Glutamatergic neuron (in vitro differentiated cells): ENCODE results near the gene SLX4IP. TPM values are rescaled to one million over a fixed set of nuclear protein-coding genes. Genes with fewer than 3 reads are reported as not detected.

ENCODE experiments used
- DNase-seq: peaks from one replicate; pipeline ENCODE4 v3.0.0; 2022
- H3K27ac Mint-ChIP-seq: one replicate; pipeline ENCODE4 v1.8.0; 2020; ENCODE audit warnings: mild to moderate bottlenecking, mixed read lengths, inconsistent platforms; ENCODE audit not compliant: unreplicated experiment
- H3K27me3 Mint-ChIP-seq: one replicate; pipeline ENCODE4 v1.8.0; 2020; ENCODE audit warnings: mild to moderate bottlenecking, moderate library complexity, mixed read lengths, inconsistent platforms; ENCODE audit not compliant: unreplicated experiment
- H3K36me3 Mint-ChIP-seq: one replicate; pipeline ENCODE4 v1.8.0; 2020; ENCODE audit warnings: mild to moderate bottlenecking, mixed read lengths, inconsistent platforms; ENCODE audit not compliant: unreplicated experiment
- H3K4me1 Mint-ChIP-seq: one replicate; pipeline ENCODE4 v1.8.0; 2020; ENCODE audit warnings: mild to moderate bottlenecking, low read depth, mixed read lengths, inconsistent platforms; ENCODE audit not compliant: unreplicated experiment
- H3K4me3 Mint-ChIP-seq: one replicate; pipeline ENCODE4 v1.8.0; 2020; ENCODE audit warnings: mild to moderate bottlenecking, mixed read lengths, inconsistent platforms; ENCODE audit not compliant: unreplicated experiment
- H3K9me3 Mint-ChIP-seq: one replicate; pipeline ENCODE4 v1.8.0; 2020; ENCODE audit warnings: mild to moderate bottlenecking, moderate library complexity, mixed read lengths, inconsistent platforms; ENCODE audit not compliant: unreplicated experiment
- total RNA-seq: library from RNA; stranded (reverse); fragmentation: NEBNext Ultra II Directional; extraction: Animal tissue kit (Norgen Biotek cat#: 25700); gene quantifications from one replicate; pipeline ENCODE4 v1.2.1, GENCODE V29; 2021; ENCODE audit not compliant: unreplicated experiment
- TF ChIP-seq, protein P1 (sequence below): fragments of 200-600 bp; sonication (generic); IDR thresholded peaks from one replicate; pipeline ENCODE4 v1.5.0; 2021; ENCODE audit not compliant: partially characterized antibody, unreplicated experiment

SLX4IP gene
- total RNA-seq, 1 donor from 2014 or later = 7.9 TPM

DNA sequence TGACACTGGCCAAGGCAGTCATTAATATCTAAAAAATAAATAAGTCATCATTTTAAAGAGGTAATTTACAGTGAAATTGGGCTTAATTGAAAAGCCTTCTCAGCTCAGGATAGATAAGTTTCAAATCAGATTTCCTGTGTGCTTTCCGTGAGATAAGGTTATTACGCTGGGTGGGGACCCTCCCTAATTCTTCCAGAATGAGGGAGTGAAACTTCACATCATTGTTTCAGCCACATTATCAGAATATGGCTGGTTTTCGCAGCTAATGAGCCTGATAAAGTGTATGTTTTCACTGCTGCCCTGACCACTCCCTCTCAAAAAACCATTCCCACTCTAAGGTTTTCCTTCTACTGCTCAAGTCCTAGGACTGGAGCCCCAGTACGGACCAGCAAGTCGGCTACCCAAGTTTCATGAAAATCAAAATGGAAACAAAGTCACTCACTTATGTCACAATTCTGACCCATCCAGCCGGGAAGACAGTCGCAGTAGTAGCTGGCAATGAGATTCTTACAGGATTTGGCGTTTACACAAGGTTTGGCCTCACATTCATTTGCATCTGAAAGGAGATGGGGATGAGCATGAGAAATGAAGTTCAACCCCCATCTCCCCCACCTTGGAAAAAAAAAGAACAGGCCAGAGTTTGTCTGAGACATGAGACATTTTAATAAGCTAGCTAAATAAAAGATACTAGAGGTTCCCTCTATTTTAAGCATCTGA lies 214.1 kb downstream of the SLX4IP start:
- Mint-ChIP-seq H3K9me3 (no peaks in the 10 kb centered on the region), H3K27me3 (no peaks in the 10 kb centered on the region), H3K27ac (no peak overlapping the region), H3K4me3 (no peak overlapping the region), H3K4me1 (peaks cover 28% of the 10 kb centered on the region), H3K36me3 (no peaks in the 10 kb centered on the region)
- TF ChIP-seq, protein P1, sequence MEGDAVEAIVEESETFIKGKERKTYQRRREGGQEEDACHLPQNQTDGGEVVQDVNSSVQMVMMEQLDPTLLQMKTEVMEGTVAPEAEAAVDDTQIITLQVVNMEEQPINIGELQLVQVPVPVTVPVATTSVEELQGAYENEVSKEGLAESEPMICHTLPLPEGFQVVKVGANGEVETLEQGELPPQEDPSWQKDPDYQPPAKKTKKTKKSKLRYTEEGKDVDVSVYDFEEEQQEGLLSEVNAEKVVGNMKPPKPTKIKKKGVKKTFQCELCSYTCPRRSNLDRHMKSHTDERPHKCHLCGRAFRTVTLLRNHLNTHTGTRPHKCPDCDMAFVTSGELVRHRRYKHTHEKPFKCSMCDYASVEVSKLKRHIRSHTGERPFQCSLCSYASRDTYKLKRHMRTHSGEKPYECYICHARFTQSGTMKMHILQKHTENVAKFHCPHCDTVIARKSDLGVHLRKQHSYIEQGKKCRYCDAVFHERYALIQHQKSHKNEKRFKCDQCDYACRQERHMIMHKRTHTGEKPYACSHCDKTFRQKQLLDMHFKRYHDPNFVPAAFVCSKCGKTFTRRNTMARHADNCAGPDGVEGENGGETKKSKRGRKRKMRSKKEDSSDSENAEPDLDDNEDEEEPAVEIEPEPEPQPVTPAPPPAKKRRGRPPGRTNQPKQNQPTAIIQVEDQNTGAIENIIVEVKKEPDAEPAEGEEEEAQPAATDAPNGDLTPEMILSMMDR = no peak
- no peak for DNase-seq

DNA sequence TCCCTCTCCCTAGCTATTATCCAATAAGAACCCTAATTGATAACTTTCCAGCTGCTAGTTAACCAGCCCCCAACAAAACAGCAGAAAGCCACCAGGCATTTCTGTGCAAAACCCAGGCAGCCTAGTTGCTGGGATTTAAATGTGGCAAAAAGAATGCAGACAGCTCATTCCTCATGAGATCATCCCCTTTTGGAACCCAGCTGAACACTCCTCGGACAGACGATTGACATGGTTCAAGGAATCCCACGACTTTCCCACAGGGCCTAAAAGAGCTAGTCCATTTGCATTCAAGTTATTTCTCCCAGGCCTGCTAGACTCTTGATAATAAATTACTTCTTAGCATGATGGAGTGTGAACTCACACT lies 214.7 kb downstream of the SLX4IP start:
- Mint-ChIP-seq H3K4me3 (no peak overlapping the region), H3K27me3 (peaks cover 2% of the 10 kb centered on the region), H3K36me3 (no peaks in the 10 kb centered on the region), H3K27ac (no peak overlapping the region), H3K4me1 (peaks cover 29% of the 10 kb centered on the region), H3K9me3 (peaks cover 2% of the 10 kb centered on the region)
- DNase-seq = no peak
- TF ChIP-seq, protein P1 = no peak

DNA sequence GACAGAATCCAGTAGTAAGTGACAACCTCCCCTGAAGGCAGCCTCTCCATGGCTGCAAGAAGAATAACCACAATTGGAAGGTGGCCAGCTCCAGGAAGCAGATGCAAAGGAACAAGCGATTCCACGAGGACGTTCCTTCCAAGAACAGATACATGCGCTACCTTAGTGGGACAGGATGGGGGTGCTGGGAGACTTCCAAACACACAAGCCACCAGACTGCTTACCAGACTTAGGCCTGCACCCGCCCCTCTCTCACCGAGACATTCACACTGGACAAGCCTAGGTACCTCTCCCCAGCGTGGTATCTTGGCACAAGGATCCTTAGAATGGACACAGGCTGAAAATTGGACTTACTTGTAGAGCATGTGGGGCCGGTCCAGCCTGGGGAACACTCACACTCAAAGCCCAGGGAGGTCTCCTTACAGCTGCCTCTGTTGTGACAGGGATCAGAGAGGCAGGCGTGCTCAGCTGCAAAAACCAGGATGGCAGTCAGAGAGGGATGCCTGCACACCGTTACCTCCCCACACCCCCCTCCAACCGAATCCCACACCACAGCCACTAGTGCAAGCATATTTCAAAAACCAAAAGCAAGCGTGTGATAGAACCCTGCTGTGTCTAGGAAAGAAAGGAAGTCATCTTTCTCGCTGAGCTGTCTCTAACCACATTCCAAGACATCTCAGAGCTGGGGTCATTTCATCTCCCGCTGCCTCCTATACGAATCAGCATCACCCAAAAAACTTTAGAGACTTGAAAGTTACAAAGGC lies 216.3 kb downstream of the SLX4IP start:
- Mint-ChIP-seq H3K36me3 (no peaks in the 10 kb centered on the region), H3K27ac (no peak overlapping the region), H3K4me1 (peaks cover 26% of the 10 kb centered on the region), H3K27me3 (peaks cover 2% of the 10 kb centered on the region), H3K9me3 (peaks cover 2% of the 10 kb centered on the region), H3K4me3 (no peak overlapping the region)
- TF ChIP-seq, protein P1 = no peak
- DNase-seq = no peak

DNA sequence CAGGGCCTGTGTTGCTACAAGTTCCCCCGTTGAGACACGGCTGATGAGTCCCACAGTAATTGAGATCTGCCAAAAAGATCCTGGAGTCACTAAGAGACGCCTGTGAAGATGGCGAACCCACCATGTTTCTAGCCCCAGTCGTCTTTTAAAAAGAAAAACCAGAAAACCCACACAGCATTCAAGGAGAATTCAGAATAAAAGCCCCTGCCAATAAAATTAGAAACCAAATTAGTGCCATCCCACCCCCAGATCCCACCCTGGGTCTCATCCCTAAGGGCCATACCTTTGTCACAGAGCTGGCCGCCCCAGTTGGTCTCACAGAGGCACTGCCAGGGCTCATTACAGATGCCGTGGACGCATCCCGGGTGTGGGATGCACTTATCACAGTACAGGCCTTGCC lies 217.1 kb downstream of the SLX4IP start:
- H3K4me3 Mint-ChIP-seq = no peak overlapping the region
- peaks cover 2% of the 10 kb centered on the region for H3K9me3 Mint-ChIP-seq
- TF ChIP-seq, protein P1 = no peak
- H3K4me1 Mint-ChIP-seq = peaks cover 25% of the 10 kb centered on the region
- peaks cover 2% of the 10 kb centered on the region for H3K27me3 Mint-ChIP-seq
- no peaks in the 10 kb centered on the region for H3K36me3 Mint-ChIP-seq
- DNase-seq = no peak
- no peak overlapping the region for H3K27ac Mint-ChIP-seq
